GM21529 (cell line): ENCODE data around the gene RTTN.
"Not testable (repeated sequence)": the region's sequence is repeated elsewhere in the genome, so short reads cannot be mapped to it uniquely, and the experiment has no call there.

Source experiments
- ATAC-seq: cut with Tn5 transposase; IDR thresholded peaks from one replicate; pipeline ENCODE4 v1.9.1; 2021; ENCODE audit not compliant: unreplicated experiment

The RTTN gene

GRCh38 chr18:70205421-70206397 lies at the start of gene RTTN:
Gene RTTN, minus strand, starts transcription at chr18:70205687. Its CDS starts 29 bp downstream, at chr18:70205658.
- peak; percentile 94 for ATAC-seq

- ATAC-seq, result no peak
These were observed 45.3 kb upstream of the RTTN start for GRCh38 chr18:70250781-70251180.

GRCh38 chr18:70249861-70250260 lies 44.4 kb upstream of the RTTN start:
- not testable (repeated sequence) for ATAC-seq

DNA sequence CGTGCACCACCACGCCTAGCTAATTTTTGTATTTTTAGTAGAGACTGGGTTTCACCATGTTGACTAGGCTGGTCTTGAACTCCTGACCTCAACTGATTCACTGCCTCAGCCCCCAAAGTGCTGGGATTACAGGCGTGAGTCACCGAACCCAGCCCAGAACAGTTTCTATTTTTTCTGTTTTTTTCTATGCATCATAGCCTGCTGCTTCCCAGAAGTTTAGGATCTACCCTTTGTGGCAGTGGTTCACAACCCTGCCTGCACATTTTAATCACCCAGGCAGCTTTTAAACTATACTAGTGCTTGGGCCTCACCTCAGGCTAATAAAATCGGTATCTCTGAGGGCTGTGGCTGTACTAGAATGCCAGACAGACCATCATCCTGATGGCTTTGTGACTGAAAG lies 43.6 kb upstream of the RTTN start:
- no peak for ATAC-seq

GRCh38 chr18:70246061-70246466 lies 40.6 kb upstream of the RTTN start:
- no peak for ATAC-seq

GRCh38 chr18:70243131-70243929 lies 37.8 kb upstream of the RTTN start:
- ATAC-seq, result no peak

GRCh38 chr18:70236921-70237320 lies 31.4 kb upstream of the RTTN start:
- not testable (repeated sequence) for ATAC-seq

DNA sequence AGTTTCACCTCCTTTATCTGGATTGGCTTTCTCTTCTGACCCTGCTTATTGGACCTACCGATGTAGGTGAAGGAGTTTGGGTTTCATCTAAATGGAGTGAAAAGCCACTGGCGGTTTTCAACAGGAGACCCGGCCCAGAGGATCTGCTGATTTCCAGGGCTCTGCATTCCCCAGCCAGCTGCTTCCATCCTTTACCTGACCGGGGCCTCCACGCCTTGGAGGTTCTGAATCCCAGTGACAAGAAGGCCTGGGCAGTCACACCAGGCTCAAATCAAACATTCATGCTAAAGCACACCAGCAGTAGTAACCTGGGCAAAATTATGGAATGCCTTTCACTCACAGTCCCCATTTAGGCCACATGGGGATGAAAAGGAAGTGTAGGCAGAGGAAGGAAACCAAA lies 30.0 kb upstream of the RTTN start:
- ATAC-seq, result no peak

GRCh38 chr18:70234667-70235459 lies 29.4 kb upstream of the RTTN start:
- ATAC-seq, result no peak

GRCh38 chr18:70233974-70234373 lies 28.5 kb upstream of the RTTN start:
- no peak for ATAC-seq

DNA sequence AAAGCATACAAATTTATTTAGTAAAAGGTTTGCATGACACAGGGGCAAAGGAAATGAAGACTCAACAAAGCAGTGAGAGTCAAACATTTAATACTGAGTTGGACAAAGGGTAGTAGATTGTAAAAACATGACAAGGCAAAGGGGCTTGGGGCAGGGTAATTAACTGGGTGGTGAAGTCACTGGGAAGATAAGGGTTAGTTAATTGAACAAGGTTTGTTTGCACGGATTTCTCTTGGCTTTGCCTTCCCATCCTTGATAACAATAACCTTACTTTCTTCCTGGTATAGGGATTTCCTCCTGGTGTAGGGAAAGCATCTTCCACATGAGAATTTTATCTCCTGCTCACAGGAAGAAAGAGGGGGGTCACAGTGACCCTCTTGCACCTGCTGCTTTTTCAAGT lies 26.8 kb upstream of the RTTN start:
- no peak for ATAC-seq

GRCh38 chr18:70229639-70230038 lies 24.2 kb upstream of the RTTN start:
- no peak for ATAC-seq

DNA sequence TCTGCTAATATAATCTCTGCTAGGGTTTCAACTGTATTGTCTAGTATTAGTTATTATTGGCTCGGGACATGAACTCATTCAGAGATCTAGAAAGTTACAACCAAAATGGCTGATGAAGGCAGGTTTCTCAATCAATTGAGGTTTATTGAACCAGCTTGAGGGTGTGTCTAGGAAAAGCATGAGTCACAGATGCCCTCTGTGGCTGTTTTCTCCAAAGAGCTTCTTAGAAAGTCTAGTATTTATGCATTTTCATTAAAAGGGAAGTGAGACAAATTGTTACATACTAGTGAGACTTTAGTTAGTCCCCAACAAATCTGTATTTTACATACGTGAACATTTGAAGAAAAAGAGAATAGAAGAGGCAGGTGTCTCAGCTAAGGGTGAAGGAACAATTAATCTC lies 23.0 kb upstream of the RTTN start:
- no peak for ATAC-seq

GRCh38 chr18:70227438-70227837 lies 22.0 kb upstream of the RTTN start:
- no peak for ATAC-seq

- ATAC-seq, result no peak
These were observed 16.4 kb upstream of the RTTN start for GRCh38 chr18:70221915-70222278.

- ATAC-seq, result no peak
These were observed 15.8 kb upstream of the RTTN start for GRCh38 chr18:70221156-70221914.

GRCh38 chr18:70220628-70221027 lies 15.1 kb upstream of the RTTN start:
- ATAC-seq, result no peak

DNA sequence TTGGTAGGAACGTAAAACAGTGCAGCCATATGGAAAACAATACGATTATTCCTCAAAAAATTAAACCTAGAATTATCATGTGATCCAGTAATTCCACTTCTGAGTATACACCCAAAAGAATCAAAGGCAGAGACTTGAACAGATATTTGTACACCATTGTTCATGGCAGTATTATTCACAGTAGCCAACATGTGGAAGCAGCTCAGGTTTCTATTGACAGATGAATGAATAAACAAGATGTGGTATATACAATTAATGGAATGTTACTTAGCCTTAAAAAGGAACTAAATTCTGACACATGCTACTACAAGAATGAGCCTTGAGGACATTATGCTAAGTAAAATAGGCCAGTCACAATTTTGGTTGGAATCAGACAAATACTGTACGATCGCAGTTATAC lies 14.2 kb upstream of the RTTN start:
- ATAC-seq, result no peak

- ATAC-seq, result no peak
These were observed 11.3 kb upstream of the RTTN start for GRCh38 chr18:70216788-70217187.

GRCh38 chr18:70207181-70207580 lies 1.7 kb upstream of the RTTN start:
- ATAC-seq, result no peak
